Measurements from ENCODE around the gene SEC61B. TPM values are rescaled to one million over a fixed set of nuclear protein-coding genes. Genes with fewer than 3 reads are reported as not detected.

Gene SEC61B
- total and polyA plus RNA-seq, 10 of the 15 experiments (the other 5 are each of a cell fraction or from before 2014, with no cell fraction given), result 108 to 747 (median 301) TPM

GRCh38 chr9:99199938-99200539, 22.0 kb upstream of the SEC61B start (continued):
- TF ChIP-seq ZBTB11 (CRISPR knock-in tag; IDR thresholded peaks at IDR 0.05) (no peak), PAX5 (IDR thresholded peaks at IDR 0.05; ENCODE audit: borderline replicate concordance, low read depth, low read length) (0 out of 2 replicates have a peak, but pooled peaks have one; percentile 36), MTA2 (IDR thresholded peaks at IDR 0.05; ENCODE audit: low read depth) (0 out of 2 replicates have a peak, but pooled peaks have one; percentile 57), ZNF274 (IDR thresholded peaks at IDR 0.05; ENCODE audit: insufficient read depth, insufficient read length) (no peak), POU2F2 (IDR thresholded peaks at IDR 0.05; ENCODE audit: borderline replicate concordance, low read depth, low read length) (no peak), BHLHE40 (IDR thresholded peaks at IDR 0.05; ENCODE audit: borderline replicate concordance in 1 of 2, low read depth in 2 of 2, low read length in 1 of 2) (0 out of 4 replicates have a peak, but pooled peaks of 1 of the 2 experiments have one; percentile 17), BCL11A (IDR thresholded peaks at IDR 0.05; ENCODE audit: low read depth, low read length) (0 out of 2 replicates have a peak, but pooled peaks have one; percentile 20), SPI1 (IDR thresholded peaks at IDR 0.05; ENCODE audit: borderline replicate concordance, insufficient read depth, low read depth, low read length) (peak; percentile 91), CHD1 (IDR thresholded peaks at IDR 0.05; ENCODE audit: low read depth, low read length) (no peak), MEF2B (IDR thresholded peaks at IDR 0.05; ENCODE audit: partially characterized antibody, poor library complexity, severe bottlenecking) (peak; percentile 93), NR2C2 (IDR thresholded peaks at IDR 0.05; ENCODE audit: borderline replicate concordance, control insufficient read depth, insufficient read length, low read depth) (no peak), NFYA (IDR thresholded peaks at IDR 0.05; ENCODE audit: borderline replicate concordance, low read depth, low read length) (no peak), STAT1 (conservative IDR thresholded peaks at IDR 0.05) (no peak), EP300 (IDR thresholded peaks at IDR 0.05; ENCODE audit: borderline replicate concordance in 1 of 2, control insufficient read depth in 1 of 2, low read depth in 2 of 2, low read length in 2 of 2) (0 out of 4 replicates have a peak, but pooled peaks of 1 of the 2 experiments have one; percentile 48), IKZF2 (IDR thresholded peaks at IDR 0.05) (peak; percentile 89 to 90), FOXM1 (IDR thresholded peaks at IDR 0.05; ENCODE audit: low read depth, low read length) (0 out of 2 replicates have a peak, but pooled peaks have one; percentile 13), BACH1 (IDR thresholded peaks at IDR 0.05; ENCODE audit: borderline replicate concordance) (no peak), RUNX3 (IDR thresholded peaks at IDR 0.05; ENCODE audit: low read length) (peak; percentile 60), POLR2AphosphoS5 (IDR thresholded peaks at IDR 0.05; ENCODE audit: low read length) (no peak)

All from GM12878 (cell line).